HL-60 (cell line): ENCODE data around the gene KCNT2.

Experiments
- CTCF ChIP-seq: IDR thresholded peaks from one replicate; pipeline ENCODE4 v1.5.1; 2011; ENCODE audit warnings: low read length, control low read depth, inconsistent platforms; ENCODE audit not compliant: insufficient read depth
- REST ChIP-seq: IDR thresholded peaks from 2 replicates; pipeline ENCODE4 v1.6.1; 2012; ENCODE audit warnings: low read depth; ENCODE audit not compliant: insufficient replicate concordance

GRCh38 chr1:196181594-196181878, 426.7 kb downstream of the KCNT2 start:
- TF ChIP-seq CTCF (no peak), REST (no peak)
